Activated naive CD4-positive, alpha-beta T cell treated with anti-CD3 and anti-CD28 coated beads, Interleukin-2, amount 50 U/mL, for 24 hours (primary cell): ENCODE results near the gene MN1.

Experiments used
- H3K27ac Mint-ChIP-seq: one replicate; pipeline ENCODE4 v1.8.0; 2021; ENCODE audit warnings: mild to moderate bottlenecking, mixed read lengths
- H3K27me3 Mint-ChIP-seq: one replicate; pipeline ENCODE4 v1.8.0; 2021; ENCODE audit warnings: mixed read lengths
- H3K36me3 Mint-ChIP-seq: one replicate; pipeline ENCODE4 v1.8.0; 2021; ENCODE audit warnings: mixed read lengths
- H3K4me1 Mint-ChIP-seq: one replicate; pipeline ENCODE4 v1.8.0; 2021; ENCODE audit warnings: mixed read lengths
- H3K4me3 Mint-ChIP-seq: one replicate; pipeline ENCODE4 v1.8.0; 2021; ENCODE audit warnings: mild to moderate bottlenecking, mixed read lengths
- H3K9me3 Mint-ChIP-seq: one replicate; pipeline ENCODE4 v1.8.0; 2021; ENCODE audit warnings: mixed read lengths

MN1 gene

GRCh38 chr22:27834364-27835185 is 33.0 kb upstream of the MN1 start:
- no peak overlapping the region for H3K27ac Mint-ChIP-seq
- H3K9me3 Mint-ChIP-seq: no peaks in the 10 kb centered on the region
- no peak overlapping the region for H3K4me3 Mint-ChIP-seq
- peaks cover 10% of the 10 kb centered on the region for H3K36me3 Mint-ChIP-seq
- H3K4me1 Mint-ChIP-seq: peaks cover 17% of the 10 kb centered on the region
- H3K27me3 Mint-ChIP-seq: no peaks in the 10 kb centered on the region

- Mint-ChIP-seq H3K9me3 (no peaks in the 10 kb centered on the region), H3K4me1 (peaks cover 17% of the 10 kb centered on the region), H3K27me3 (no peaks in the 10 kb centered on the region), H3K4me3 (no peak overlapping the region), H3K27ac (no peak overlapping the region), H3K36me3 (peaks cover 7% of the 10 kb centered on the region)
Measured at GRCh38 chr22:27833803-27834202, 32.2 kb upstream of the MN1 start.

GRCh38 chr22:27832606-27833005 is 31.1 kb upstream of the MN1 start:
- peaks cover 17% of the 10 kb centered on the region for H3K4me1 Mint-ChIP-seq
- H3K36me3 Mint-ChIP-seq: peaks cover 3% of the 10 kb centered on the region
- H3K4me3 Mint-ChIP-seq: no peak overlapping the region
- H3K9me3 Mint-ChIP-seq: no peaks in the 10 kb centered on the region
- no peaks in the 10 kb centered on the region for H3K27me3 Mint-ChIP-seq
- H3K27ac Mint-ChIP-seq: no peak overlapping the region

- H3K27ac Mint-ChIP-seq: no peak overlapping the region
- H3K4me3 Mint-ChIP-seq: no peak overlapping the region
- H3K4me1 Mint-ChIP-seq: peaks cover 17% of the 10 kb centered on the region
- peaks cover 2% of the 10 kb centered on the region for H3K36me3 Mint-ChIP-seq
- H3K27me3 Mint-ChIP-seq: no peaks in the 10 kb centered on the region
- no peaks in the 10 kb centered on the region for H3K9me3 Mint-ChIP-seq
Measured at GRCh38 chr22:27829620-27830019, 28.1 kb upstream of the MN1 start.

- no peak overlapping the region for H3K4me3 Mint-ChIP-seq
- no peaks in the 10 kb centered on the region for H3K9me3 Mint-ChIP-seq
- no peaks in the 10 kb centered on the region for H3K27me3 Mint-ChIP-seq
- no peak overlapping the region for H3K27ac Mint-ChIP-seq
- peaks cover 2% of the 10 kb centered on the region for H3K36me3 Mint-ChIP-seq
- peaks cover 17% of the 10 kb centered on the region for H3K4me1 Mint-ChIP-seq
Measured at GRCh38 chr22:27827604-27828587, 26.3 kb upstream of the MN1 start.

GRCh38 chr22:27825174-27825573 is 23.6 kb upstream of the MN1 start:
- H3K27ac Mint-ChIP-seq: no peak overlapping the region
- H3K9me3 Mint-ChIP-seq: no peaks in the 10 kb centered on the region
- no peaks in the 10 kb centered on the region for H3K4me1 Mint-ChIP-seq
- H3K36me3 Mint-ChIP-seq: peaks cover 2% of the 10 kb centered on the region
- H3K27me3 Mint-ChIP-seq: no peaks in the 10 kb centered on the region
- H3K4me3 Mint-ChIP-seq: no peak overlapping the region

GRCh38 chr22:27823221-27823620 is 21.7 kb upstream of the MN1 start:
- Mint-ChIP-seq H3K4me1 (no peaks in the 10 kb centered on the region), H3K27ac (no peak overlapping the region), H3K4me3 (no peak overlapping the region), H3K9me3 (no peaks in the 10 kb centered on the region), H3K36me3 (peaks cover 2% of the 10 kb centered on the region), H3K27me3 (no peaks in the 10 kb centered on the region)

GRCh38 chr22:27820896-27821866 is 19.6 kb upstream of the MN1 start:
- H3K4me1 Mint-ChIP-seq: no peaks in the 10 kb centered on the region
- H3K36me3 Mint-ChIP-seq: no peaks in the 10 kb centered on the region
- H3K4me3 Mint-ChIP-seq: no peak overlapping the region
- peaks cover 1% of the 10 kb centered on the region for H3K27me3 Mint-ChIP-seq
- no peaks in the 10 kb centered on the region for H3K9me3 Mint-ChIP-seq
- no peak overlapping the region for H3K27ac Mint-ChIP-seq

- Mint-ChIP-seq H3K9me3 (no peaks in the 10 kb centered on the region), H3K36me3 (no peaks in the 10 kb centered on the region), H3K4me3 (no peak overlapping the region), H3K4me1 (no peaks in the 10 kb centered on the region), H3K27ac (no peak overlapping the region), H3K27me3 (peaks cover 3% of the 10 kb centered on the region)
Measured at GRCh38 chr22:27816552-27816951, 15.0 kb upstream of the MN1 start.

GRCh38 chr22:27815826-27816530 is 14.4 kb upstream of the MN1 start:
- H3K4me3 Mint-ChIP-seq: no peak overlapping the region
- H3K27ac Mint-ChIP-seq: no peak overlapping the region
- no peaks in the 10 kb centered on the region for H3K9me3 Mint-ChIP-seq
- peaks cover 3% of the 10 kb centered on the region for H3K27me3 Mint-ChIP-seq
- H3K36me3 Mint-ChIP-seq: no peaks in the 10 kb centered on the region
- H3K4me1 Mint-ChIP-seq: no peaks in the 10 kb centered on the region

- no peak overlapping the region for H3K4me3 Mint-ChIP-seq
- H3K9me3 Mint-ChIP-seq: no peaks in the 10 kb centered on the region
- H3K36me3 Mint-ChIP-seq: no peaks in the 10 kb centered on the region
- no peaks in the 10 kb centered on the region for H3K4me1 Mint-ChIP-seq
- peaks cover 3% of the 10 kb centered on the region for H3K27me3 Mint-ChIP-seq
- H3K27ac Mint-ChIP-seq: no peak overlapping the region
Measured at GRCh38 chr22:27814993-27815392, 13.4 kb upstream of the MN1 start.

- H3K4me1 Mint-ChIP-seq: no peaks in the 10 kb centered on the region
- peaks cover 8% of the 10 kb centered on the region for H3K27me3 Mint-ChIP-seq
- H3K9me3 Mint-ChIP-seq: no peaks in the 10 kb centered on the region
- H3K36me3 Mint-ChIP-seq: no peaks in the 10 kb centered on the region
- H3K4me3 Mint-ChIP-seq: no peak overlapping the region
- H3K27ac Mint-ChIP-seq: no peak overlapping the region
Measured at GRCh38 chr22:27811778-27812177, 10.2 kb upstream of the MN1 start.

GRCh38 chr22:27810609-27811151 is 9.1 kb upstream of the MN1 start:
- Mint-ChIP-seq H3K36me3 (no peaks in the 10 kb centered on the region), H3K9me3 (no peaks in the 10 kb centered on the region), H3K27ac (no peak overlapping the region), H3K4me1 (no peaks in the 10 kb centered on the region), H3K27me3 (peaks cover 7% of the 10 kb centered on the region), H3K4me3 (no peak overlapping the region)
